ENCODE results near the gene PGPEP1.
"Not testable (repeated sequence)": the region's sequence is repeated elsewhere in the genome, so short reads cannot be mapped to it uniquely, and the experiment has no call there.

Gene PGPEP1

GRCh38 chr19:18396471-18397241 is 56.3 kb downstream of the PGPEP1 start:
- no peak for DNase-seq

DNA sequence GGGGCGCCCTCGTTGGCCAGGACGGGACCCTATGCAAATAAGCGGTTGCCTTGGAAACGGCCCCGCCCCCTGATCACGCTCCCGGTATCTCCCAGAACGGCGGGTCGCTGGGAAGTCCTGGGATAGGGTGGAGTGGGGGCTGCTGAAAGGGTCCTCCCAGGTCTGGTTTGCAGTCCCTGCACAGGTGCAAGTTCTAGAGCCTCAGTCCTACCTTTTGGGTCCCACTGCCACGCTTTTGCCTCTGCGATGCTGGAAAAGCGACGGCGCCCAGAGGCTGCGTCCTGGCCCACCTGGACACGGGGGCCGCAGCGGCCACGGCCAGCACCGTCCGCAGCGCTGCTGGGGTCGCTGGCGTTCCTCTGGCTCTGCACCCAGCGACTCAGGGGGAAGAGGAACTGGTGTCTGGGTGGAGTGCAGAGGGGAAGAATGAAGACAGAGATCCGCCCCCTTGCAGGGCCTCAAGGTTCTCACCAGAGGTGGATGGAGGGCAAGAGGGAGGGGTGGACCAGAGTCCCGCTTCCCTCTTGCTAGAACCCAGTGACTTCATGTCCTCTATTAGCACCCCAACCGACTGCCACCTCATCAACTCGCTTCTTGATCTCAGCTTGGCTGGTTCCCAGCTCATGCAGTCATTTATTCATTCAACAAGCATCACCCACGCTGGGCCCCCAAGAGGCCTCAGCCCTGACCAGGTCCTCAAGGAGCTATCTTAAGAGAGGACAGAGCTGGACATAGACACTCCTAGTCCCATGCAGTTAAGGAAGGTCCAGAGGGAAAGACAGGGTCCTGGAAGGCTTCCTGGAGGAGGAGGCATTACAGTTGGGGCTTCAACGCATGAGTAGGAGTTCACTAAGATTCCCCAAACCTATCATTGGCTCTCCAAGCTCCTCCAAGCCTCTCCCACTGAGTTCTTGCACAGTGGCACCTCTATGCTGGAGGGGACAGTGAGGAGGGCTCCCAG is 57.1 kb downstream of the PGPEP1 start, which contains the start of gene LRRC25:
Gene LRRC25 (minus strand): TSS at position 381 of the 961 bp plus-strand sequence. CDS start 659 bp downstream, outside the sequence.
- no peak for DNase-seq

GRCh38 chr19:18399008-18399407 is 58.6 kb downstream of the PGPEP1 start:
- DNase-seq = no peak

DNA sequence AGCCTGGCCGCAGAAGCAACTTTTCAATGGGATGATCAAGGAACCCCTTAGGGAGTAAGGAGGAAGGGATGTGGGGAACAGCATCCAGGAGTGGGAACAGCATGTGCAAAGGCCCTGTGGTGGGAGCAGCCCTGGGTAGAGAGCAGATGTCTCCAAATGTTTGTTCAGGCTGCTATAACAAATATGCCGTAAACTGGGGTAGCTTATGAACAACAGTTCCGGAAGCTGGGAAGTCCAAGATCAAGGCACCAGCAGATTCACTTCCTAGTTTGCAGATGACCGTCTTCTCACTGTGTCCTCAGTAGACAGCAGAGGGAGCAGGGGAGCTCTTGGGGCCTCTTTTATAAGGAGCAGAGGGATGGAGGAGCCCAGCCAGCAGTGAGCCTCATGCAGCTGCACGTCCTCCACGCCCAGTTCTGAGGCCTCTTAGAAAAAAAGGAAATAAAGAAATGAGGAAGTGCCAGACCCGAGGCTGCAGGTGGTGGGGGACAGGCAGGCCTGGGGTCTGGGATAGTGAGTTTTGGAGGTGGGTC is 61.2 kb downstream of the PGPEP1 start:
- DNase-seq = no peak

- DNase-seq = not testable (repeated sequence)
These were observed 62.3 kb downstream of the PGPEP1 start for GRCh38 chr19:18402455-18403248.

DNA sequence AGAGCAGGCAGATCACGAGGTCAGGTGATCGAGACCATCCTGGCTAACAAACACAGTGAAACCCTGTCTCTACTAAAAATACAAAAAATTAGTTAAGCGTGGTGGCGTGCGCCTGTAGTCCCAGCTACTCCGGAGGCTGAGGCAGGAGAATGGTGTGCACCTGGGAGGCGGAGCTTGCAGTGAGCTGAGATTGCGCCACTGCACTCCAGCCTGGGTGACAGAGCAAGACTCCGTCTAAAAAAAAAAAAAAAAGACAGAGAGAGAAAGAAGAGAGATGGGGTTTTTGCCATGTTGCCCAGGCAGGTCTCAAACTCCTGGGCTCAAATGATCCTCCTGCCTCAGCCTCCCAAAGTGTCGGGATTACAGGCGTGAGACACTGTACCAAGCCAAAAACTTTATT is 65.4 kb downstream of the PGPEP1 start:
- DNase-seq = not testable (repeated sequence)

GRCh38 chr19:18406749-18407148 is 66.4 kb downstream of the PGPEP1 start:
- DNase-seq = no peak

GRCh38 chr19:18408053-18408476 is 67.7 kb downstream of the PGPEP1 start:
- DNase-seq = no peak

DNA sequence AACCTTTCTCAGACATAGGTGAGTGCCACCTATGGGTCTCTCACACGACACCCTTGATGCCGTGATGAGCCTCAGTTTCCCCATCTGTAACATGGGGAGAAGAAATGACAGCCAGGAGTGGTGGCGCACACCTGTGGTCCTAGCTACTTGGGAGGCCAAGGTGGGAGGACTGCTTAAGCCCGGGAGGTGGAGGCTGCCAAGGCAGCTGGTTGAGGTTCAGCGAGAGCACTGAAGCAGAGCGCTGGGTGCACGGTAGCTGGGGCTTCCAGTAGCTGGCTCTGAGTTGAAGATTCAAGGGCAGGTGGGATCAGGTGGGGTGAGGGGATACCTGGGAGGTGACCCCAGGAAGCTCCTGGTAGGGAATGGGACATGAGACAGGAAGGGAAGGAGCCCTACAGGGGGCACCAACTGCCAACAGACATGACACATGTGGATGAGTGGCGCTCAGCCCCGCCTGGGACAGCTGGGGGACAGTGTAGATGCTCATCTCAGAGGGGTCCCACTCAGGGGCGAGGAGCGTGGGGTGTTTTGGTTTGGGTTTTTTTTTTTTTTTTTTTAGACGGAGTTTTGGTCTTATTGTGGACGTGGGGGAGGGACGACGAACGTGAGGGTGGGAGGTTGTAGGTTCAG is 72.3 kb downstream of the PGPEP1 start:
- DNase-seq = no peak

DNA sequence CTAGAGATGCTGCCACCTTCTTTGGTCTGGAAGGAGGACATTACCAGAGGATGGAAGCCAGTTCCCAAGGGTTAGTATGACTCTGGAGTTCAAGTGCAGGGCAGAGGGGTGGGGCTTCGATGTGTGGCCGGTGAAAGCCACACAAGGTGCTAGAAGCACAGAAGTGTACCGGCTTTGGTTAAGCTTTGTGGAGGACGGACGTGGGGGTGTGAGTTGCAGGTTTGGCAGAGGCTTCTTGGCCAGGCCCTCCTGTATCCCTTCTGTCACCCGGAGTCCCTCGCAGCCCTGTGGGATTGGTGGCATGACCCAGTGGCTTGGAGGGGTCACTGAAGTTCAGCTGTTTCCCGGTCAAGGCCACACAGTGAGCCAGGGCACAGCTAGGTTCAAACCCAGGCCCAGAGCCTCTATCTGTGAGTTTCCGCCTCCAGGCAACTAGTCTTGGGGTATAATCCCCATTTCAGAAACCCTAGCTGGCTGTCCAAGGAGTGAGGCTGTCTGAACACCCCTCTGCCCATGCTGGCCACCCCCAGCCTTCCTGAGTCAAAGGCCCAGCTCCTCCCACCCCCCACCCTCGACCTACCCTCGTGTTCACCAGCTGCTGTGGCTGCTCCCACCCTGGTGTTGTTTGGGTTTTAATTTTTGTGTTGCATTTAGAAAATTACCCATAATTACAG is 74.2 kb downstream of the PGPEP1 start:
- no peak for DNase-seq

- DNase-seq = no peak
These were observed 74.9 kb downstream of the PGPEP1 start for GRCh38 chr19:18415178-18415867.

- peak; percentile 77 for DNase-seq
These were observed 76.4 kb downstream of the PGPEP1 start for GRCh38 chr19:18416778-18417249.

DNA sequence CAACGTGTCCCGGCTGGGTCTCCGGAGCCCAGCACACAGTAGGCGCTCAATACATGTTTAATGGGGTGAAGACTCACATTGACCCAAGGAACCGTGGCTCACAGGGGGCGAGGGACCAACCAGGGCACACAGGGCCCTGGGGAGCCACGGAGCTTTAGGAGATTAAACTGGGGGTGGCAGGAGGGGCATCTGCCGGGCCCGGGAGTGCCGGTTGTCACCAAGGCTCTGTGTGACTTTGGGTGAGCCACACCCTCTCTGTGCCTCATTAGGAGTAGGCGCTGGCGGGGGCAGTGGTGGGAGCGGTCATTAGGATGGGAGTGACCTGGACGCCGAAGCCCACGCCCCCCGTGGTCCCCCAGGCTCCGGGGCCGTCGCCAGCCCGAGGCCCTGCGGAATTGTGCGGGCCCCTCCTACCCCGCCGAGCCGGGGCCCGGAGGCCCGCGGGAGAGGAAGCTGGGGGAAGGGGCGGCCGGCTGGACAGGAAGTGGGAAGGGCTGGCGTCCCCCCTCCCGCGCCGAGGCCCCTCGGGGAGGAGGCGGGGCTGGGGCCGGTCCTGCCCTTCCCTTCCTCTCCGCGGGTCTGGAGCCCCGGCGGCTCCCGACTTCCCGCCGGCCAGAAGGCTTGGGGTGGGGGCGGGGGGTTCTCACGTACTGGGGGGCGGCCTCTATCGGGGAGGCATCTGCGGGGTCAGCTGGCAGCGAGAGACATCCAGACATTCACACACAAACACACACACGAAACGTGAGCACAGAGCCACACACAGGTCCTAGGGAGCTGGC is 77.0 kb downstream of the PGPEP1 start:
- DNase-seq = peak; percentile 19

DNA sequence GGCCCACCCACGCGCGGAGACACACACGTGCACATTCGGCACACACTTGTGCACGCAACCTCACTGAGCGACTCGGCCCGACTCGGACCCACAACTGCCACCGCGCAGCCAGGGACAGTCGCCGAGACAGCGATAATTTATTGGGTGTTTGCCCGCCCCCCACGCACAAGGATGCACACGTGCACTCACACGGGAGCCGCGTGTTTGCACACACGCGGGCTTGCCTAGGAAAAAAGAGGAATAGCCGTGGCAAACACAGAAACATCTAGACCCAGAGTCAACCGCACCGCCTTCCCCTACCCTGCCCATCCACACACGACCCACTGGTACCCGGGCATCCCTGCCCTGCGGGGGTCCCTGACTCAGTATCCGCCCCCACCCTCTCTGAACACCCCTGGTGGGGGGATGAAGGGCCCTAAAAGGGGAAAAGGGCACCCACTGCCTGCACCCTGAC is 77.7 kb downstream of the PGPEP1 start:
- no peak for DNase-seq

DNA sequence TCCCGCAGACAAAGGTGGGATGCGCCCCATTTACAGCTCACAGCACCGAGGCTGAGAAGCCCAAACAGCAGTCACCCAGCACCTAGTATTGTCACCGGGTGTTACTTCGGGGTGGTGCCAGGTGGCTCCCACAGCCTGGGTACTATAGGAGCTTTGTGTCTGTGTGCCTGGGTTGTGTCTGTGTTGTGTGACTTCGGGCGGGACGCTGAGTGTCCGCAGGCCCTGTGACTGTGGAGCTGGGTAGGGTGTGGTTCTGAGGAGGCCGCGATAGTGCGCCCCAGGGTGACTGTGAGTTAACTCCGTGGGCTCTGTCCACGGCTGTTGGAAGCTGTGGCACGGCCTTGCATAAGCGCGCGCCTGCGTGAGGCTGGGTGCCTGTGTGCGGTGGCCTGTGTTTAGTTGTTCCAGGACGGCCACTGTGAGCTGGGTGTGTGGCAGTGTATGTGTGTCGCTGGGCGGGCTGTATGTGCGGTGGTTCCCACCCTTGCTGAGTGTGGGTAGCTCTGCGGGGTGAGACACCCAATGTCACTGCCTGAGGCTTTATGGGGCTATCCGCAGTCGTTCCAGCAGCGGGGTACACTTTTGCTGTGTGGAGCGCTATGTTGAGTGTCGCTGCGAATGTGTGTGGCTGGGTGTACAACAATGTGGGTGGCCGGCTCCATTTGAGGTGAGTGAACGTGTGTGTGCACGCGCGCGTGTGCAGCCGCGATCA is 78.2 kb downstream of the PGPEP1 start:
- no peak for DNase-seq

DNA sequence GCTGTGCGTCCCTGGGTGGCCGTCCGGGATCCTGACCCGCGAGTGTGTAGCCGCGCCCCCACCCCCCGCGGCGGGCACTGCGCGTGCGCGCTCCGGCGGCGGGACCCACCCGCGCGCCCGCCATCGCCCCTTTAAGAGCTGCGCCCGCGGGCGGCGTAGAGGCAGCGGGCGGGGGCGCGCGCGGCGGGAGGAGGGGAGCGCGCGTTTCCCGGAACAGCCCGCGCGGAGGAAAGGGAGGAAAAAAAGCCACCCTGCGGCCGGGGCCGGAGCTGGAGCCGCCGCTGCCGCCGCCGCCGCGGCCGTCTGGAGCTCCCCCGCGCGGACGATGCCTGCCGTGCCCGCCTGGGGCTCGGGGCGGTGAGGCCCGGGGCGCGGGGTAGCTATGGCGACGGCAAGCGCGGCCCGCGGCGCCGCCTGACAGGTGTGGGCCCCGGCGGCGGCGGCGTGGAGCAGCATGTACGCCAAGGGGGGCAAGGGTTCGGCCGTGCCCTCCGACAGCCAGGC is 78.8 kb downstream of the PGPEP1 start, which contains the start of gene SSBP4:
Gene SSBP4 (plus strand): TSS at position 204 of the 504 bp plus-strand sequence. CDS start 251 bp downstream, at position 455.
- DNase-seq = peak; percentile 76

All from NCI-H1092 (cell line).